Measurements from ENCODE around the gene RABGAP1L.

Gene RABGAP1L

GRCh38 chr1:174829990-174830389, 670.7 kb downstream of the RABGAP1L start (continued):
- no peak for TF ChIP-seq HOXD13 (CRISPR knock-in tag; IDR thresholded peaks at IDR 0.05; ENCODE audit: borderline replicate concordance)
- TF ChIP-seq REST (tag by site-specific recombination; IDR thresholded peaks at IDR 0.05) = no peak
- no peak for TF ChIP-seq ZBTB7A (tag by site-specific recombination; IDR thresholded peaks at IDR 0.05; ENCODE audit: low read depth)
- no peak for TF ChIP-seq ZBTB21 (tag by site-specific recombination; IDR thresholded peaks at IDR 0.05)

- CTCF ChIA-PET = no interaction called here
- Histone ChIP-seq H3K4me1 (ENCODE audit: control insufficient read depth, insufficient read depth, low read length) (no peaks in the 10 kb centered on the region), H3K27ac (ENCODE audit: extremely low read depth, low read depth, low read length) (no peak overlapping the region), H3K9me3 (ENCODE audit: control insufficient read depth, insufficient read depth, low read depth, low read length) (no peaks in the 10 kb centered on the region), H3K36me3 (ENCODE audit: control insufficient read depth in 2 of 2, insufficient read depth in 1 of 2, low read length in 2 of 2) (no peaks in the 10 kb centered on the region), H3K4me3 (ENCODE audit: low read depth, low read length) (no peak overlapping the region)
- no peak for TF ChIP-seq REPIN1 (tag by site-specific recombination; IDR thresholded peaks at IDR 0.05; ENCODE audit: low read depth)
- TF ChIP-seq ZIC2 (tag by site-specific recombination; IDR thresholded peaks at IDR 0.05) = no peak
- no peak for TF ChIP-seq ZNF776 (tag by site-specific recombination; IDR thresholded peaks at IDR 0.05; ENCODE audit: borderline replicate concordance)
- TF ChIP-seq ZNF335 (tag by site-specific recombination; conservative IDR thresholded peaks at IDR 0.05) = no peak
- TF ChIP-seq ZBTB8A (tag by site-specific recombination; IDR thresholded peaks at IDR 0.05) = no peak
- no peak for TF ChIP-seq ZNF560 (tag by site-specific recombination; IDR thresholded peaks at IDR 0.05; ENCODE audit: borderline replicate concordance)
- TF ChIP-seq KLF9 (tag by site-specific recombination; IDR thresholded peaks at IDR 0.05; ENCODE audit: low read depth) = no peak
- TF ChIP-seq IKZF3 (tag by site-specific recombination; IDR thresholded peaks at IDR 0.05) = no peak
- TF ChIP-seq YY1 (tag by site-specific recombination; IDR thresholded peaks at IDR 0.05) = no peak
- no peak for TF ChIP-seq KLF1 (tag by site-specific recombination; IDR thresholded peaks at IDR 0.05)
- no peak for TF ChIP-seq ZNF843 (tag by site-specific recombination; IDR thresholded peaks at IDR 0.05)
- no peak for TF ChIP-seq ZBTB6 (tag by site-specific recombination; IDR thresholded peaks at IDR 0.05)
- TF ChIP-seq PRDM4 (tag by site-specific recombination; IDR thresholded peaks at IDR 0.05) = no peak
- TF ChIP-seq ZNF394 (tag by site-specific recombination; IDR thresholded peaks at IDR 0.05; ENCODE audit: borderline replicate concordance) = no peak
- TF ChIP-seq ZNF610 (tag by site-specific recombination; IDR thresholded peaks at IDR 0.05; ENCODE audit: borderline replicate concordance) = no peak
- POLR2A ChIA-PET = no interaction called here
These were observed 677.2 kb downstream of the RABGAP1L start for GRCh38 chr1:174836543-174836942.

Data from HEK293 (cell line).